ENCODE data around the gene NAALADL2. TPM values are rescaled to one million over a fixed set of nuclear protein-coding genes. Genes with fewer than 3 reads are reported as not detected.

Gene NAALADL2
- total RNA-seq, 4 donors from 2014 or later: 0.85 to 6.3 (median 1.6) TPM

GRCh38 chr3:175672119-175672689, 813.1 kb downstream of the NAALADL2 start:
- DNase-seq: no peak
- Histone ChIP-seq H3K27ac (no peak overlapping the region), H3K9me3 (no peaks in the 10 kb centered on the region), H3K27me3 (no peaks in the 10 kb centered on the region), H3K4me3 (peak overlapping the region in 3 of 4 donors; percentile 14 to 41 (median 24)), H3K4me1 (no peaks in the 10 kb centered on the region), H3K36me3 (no peaks in the 10 kb centered on the region)
- no peak for TF ChIP-seq CTCF (IDR thresholded peaks at IDR 0.05)
- TF ChIP-seq POLR2A (IDR thresholded peaks at IDR 0.05): no peak
- intact Hi-C loops (cut with DNase I): no loop called here
- WGBS, 2 donors: 53 to 62% methylated on average over 6 of the region's 6 CpGs

- H3K36me3 ChIP-seq: no peaks in the 10 kb centered on the region
- H3K9me3 ChIP-seq: no peaks in the 10 kb centered on the region
- H3K4me3 ChIP-seq: no peak overlapping the region
- WGBS, 2 donors: 86 to 87% methylated on average over 3 of the region's 3 CpGs
- intact Hi-C loops (cut with DNase I): no loop called here
- no peak for DNase-seq
- no peaks in the 10 kb centered on the region for H3K27me3 ChIP-seq
- H3K4me1 ChIP-seq: no peaks in the 10 kb centered on the region
- TF ChIP-seq POLR2A (IDR thresholded peaks at IDR 0.05) (no peak), CTCF (IDR thresholded peaks at IDR 0.05) (no peak)
- H3K27ac ChIP-seq: no peak overlapping the region
Measured at GRCh38 chr3:175679568-175679967, 820.4 kb downstream of the NAALADL2 start.

- DNase-seq: no peak
- Histone ChIP-seq H3K4me1 (no peaks in the 10 kb centered on the region), H3K9me3 (no peaks in the 10 kb centered on the region), H3K4me3 (no peak overlapping the region), H3K27me3 (no peaks in the 10 kb centered on the region), H3K36me3 (no peaks in the 10 kb centered on the region), H3K27ac (no peak overlapping the region)
- TF ChIP-seq CTCF (IDR thresholded peaks at IDR 0.05) (no peak), POLR2A (IDR thresholded peaks at IDR 0.05) (no peak)
- intact Hi-C loops (cut with DNase I): no loop called here
- WGBS, 2 donors: 62 to 90% methylated on average over 2 of the region's 2 CpGs
Measured at GRCh38 chr3:175692256-175692655, 833.1 kb downstream of the NAALADL2 start.

- intact Hi-C loops (cut with DNase I): no loop called here
- DNase-seq: no peak
- 17 to 27% methylated on average over 1 of the region's 1 CpG for WGBS, 2 donors
- Histone ChIP-seq H3K4me1 (no peaks in the 10 kb centered on the region), H3K36me3 (no peaks in the 10 kb centered on the region), H3K27ac (no peak overlapping the region), H3K9me3 (no peaks in the 10 kb centered on the region), H3K4me3 (no peak overlapping the region), H3K27me3 (no peaks in the 10 kb centered on the region)
- TF ChIP-seq CTCF (IDR thresholded peaks at IDR 0.05) (no peak), POLR2A (IDR thresholded peaks at IDR 0.05) (no peak)
Measured at GRCh38 chr3:175695251-175695650, 836.1 kb downstream of the NAALADL2 start.

- no peak for DNase-seq
- no peaks in the 10 kb centered on the region for H3K9me3 ChIP-seq
- no peaks in the 10 kb centered on the region for H3K36me3 ChIP-seq
- intact Hi-C loops (cut with DNase I): no loop called here
- H3K27ac ChIP-seq: no peak overlapping the region
- H3K4me1 ChIP-seq: no peaks in the 10 kb centered on the region
- H3K4me3 ChIP-seq: no peak overlapping the region
- TF ChIP-seq POLR2A (IDR thresholded peaks at IDR 0.05) (no peak), CTCF (IDR thresholded peaks at IDR 0.05) (no peak)
- no peaks in the 10 kb centered on the region for H3K27me3 ChIP-seq
Measured at GRCh38 chr3:175702956-175703355, 843.8 kb downstream of the NAALADL2 start.
